Measurements from ENCODE around the gene APOE. TPM values are rescaled to one million over a fixed set of nuclear protein-coding genes. Genes with fewer than 3 reads are reported as not detected.

Gene APOE
- total RNA-seq, 1 experiment from 2014 or later = 9.4 TPM

DNA sequence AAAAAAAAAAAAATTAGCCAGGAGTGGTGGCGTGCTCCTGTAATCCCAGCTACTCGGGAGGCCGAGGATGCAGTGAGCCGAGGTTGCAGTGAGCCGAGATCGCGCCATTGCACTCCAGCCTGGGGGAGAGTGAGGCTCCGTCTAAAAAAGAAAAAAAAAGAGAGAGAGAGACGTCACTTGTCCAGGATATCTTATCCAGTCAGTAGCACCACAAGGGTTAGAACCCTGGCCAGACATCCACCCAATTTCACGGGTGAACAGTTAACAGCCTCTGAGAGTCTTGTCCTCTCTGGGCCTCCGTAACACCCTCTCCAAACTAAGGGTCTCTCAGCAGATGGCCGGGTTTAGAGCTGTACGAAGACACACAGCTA, 48.7 kb downstream of the APOE start:
- ChIA-PET POLR2A (ENCODE audit: low non-redundant PET) (no interaction called here), CTCF (no interaction called here)
- no TSS peak for BruUV-seq (replicated peaks)
- Histone ChIP-seq H3K4me1 (ENCODE audit: insufficient read depth, low read length, poor library complexity, severe bottlenecking) (peaks cover 15% of the 10 kb centered on the region), H3K9me3 (ENCODE audit: low read depth, low read length, poor library complexity, severe bottlenecking) (no peaks in the 10 kb centered on the region), H3K4me3 (ENCODE audit: low read depth, low read length, poor library complexity, severe bottlenecking) (peak overlapping the region; percentile 99), H3K27ac (ENCODE audit: low read depth, low read length, poor library complexity, severe bottlenecking) (peak overlapping the region; percentile 90), H3K36me3 (ENCODE audit: insufficient read depth, low read length, poor library complexity, severe bottlenecking) (no peaks in the 10 kb centered on the region), H3K27me3 (replicated peaks; ENCODE audit: insufficient read depth, low read depth, low read length, poor library complexity) (no peaks in the 10 kb centered on the region)
- intact Hi-C loops (cut with micrococcal nuclease; ENCODE audit: unreplicated experiment) = loop anchor here (5.0 to 10.0 kb wide), 3 partner anchors 172 to 269 kb away; no protein-coding TSS in a partner anchor
- TF ChIP-seq, protein P1, sequence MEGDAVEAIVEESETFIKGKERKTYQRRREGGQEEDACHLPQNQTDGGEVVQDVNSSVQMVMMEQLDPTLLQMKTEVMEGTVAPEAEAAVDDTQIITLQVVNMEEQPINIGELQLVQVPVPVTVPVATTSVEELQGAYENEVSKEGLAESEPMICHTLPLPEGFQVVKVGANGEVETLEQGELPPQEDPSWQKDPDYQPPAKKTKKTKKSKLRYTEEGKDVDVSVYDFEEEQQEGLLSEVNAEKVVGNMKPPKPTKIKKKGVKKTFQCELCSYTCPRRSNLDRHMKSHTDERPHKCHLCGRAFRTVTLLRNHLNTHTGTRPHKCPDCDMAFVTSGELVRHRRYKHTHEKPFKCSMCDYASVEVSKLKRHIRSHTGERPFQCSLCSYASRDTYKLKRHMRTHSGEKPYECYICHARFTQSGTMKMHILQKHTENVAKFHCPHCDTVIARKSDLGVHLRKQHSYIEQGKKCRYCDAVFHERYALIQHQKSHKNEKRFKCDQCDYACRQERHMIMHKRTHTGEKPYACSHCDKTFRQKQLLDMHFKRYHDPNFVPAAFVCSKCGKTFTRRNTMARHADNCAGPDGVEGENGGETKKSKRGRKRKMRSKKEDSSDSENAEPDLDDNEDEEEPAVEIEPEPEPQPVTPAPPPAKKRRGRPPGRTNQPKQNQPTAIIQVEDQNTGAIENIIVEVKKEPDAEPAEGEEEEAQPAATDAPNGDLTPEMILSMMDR (conservative IDR thresholded peaks at IDR 0.05; ENCODE audit: low read depth, low read length) = no peak
- no peak for TF ChIP-seq EZH2 (IDR thresholded peaks at IDR 0.05; ENCODE audit: borderline replicate concordance, low read depth, low read length, poor library complexity, severe bottlenecking)
- no peak for DNase-seq (ENCODE audit: low spot score)

DNA sequence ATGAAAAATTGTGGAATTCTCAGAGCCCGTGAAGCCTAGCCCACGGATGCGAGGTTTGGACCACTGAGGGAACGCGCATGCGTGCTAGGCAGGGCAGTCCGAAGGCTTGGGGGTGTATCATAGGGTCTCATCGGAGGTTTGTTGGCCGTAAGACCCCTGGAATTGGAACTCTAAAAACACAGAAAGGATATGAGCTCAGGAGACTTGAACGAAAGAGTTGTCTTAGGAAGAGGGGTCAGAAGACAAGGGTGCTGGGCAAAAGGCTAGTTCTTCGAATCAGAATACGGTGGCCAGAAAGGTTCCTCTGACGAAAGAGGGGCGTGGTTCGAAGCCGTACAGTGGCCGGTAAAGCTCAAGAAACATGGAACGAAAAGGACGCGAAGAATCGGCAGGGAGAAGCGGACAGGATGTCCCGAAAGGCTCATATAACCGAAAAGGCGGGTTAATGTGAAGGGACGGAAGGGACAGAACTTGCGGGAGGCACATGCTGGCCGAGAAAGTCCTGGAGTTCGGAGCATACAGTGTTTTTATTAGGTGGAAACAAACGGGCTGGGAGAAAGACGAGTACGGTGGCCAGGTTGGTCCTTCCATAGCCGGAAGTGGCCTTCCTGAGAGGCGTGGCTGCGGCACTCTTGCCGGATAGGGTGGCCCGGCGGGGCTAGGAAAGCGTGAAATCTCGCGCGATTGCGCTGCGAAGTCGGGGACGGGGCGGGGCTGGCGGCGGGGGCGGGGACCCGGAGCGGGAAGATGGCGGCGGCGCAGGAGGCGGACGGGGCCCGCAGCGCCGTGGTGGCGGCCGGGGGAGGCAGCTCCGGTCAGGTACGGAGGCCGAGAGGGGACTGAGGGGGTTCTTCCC, 49.3 kb downstream of the APOE start, which contains the start of gene CLPTM1:
TSS of gene CLPTM1 (plus strand) at position 732 of the 856 bp plus-strand sequence. CDS start at position 748, 16 bp downstream.
- intact Hi-C loops (cut with micrococcal nuclease; ENCODE audit: unreplicated experiment) = loop anchor here (5.0 to 10.0 kb wide), 3 partner anchors 173 to 270 kb away; no protein-coding TSS in a partner anchor
- DNase-seq (ENCODE audit: low spot score) = peak; percentile 98
- Histone ChIP-seq H3K4me1 (ENCODE audit: insufficient read depth, low read length, poor library complexity, severe bottlenecking) (peaks cover 15% of the 10 kb centered on the region), H3K27me3 (replicated peaks; ENCODE audit: insufficient read depth, low read depth, low read length, poor library complexity) (no peaks in the 10 kb centered on the region), H3K27ac (ENCODE audit: low read depth, low read length, poor library complexity, severe bottlenecking) (peak within 1 kb of the TSS; percentile 90), H3K9me3 (ENCODE audit: low read depth, low read length, poor library complexity, severe bottlenecking) (no peaks in the 10 kb centered on the region), H3K36me3 (ENCODE audit: insufficient read depth, low read length, poor library complexity, severe bottlenecking) (no peaks in the 10 kb centered on the region), H3K4me3 (ENCODE audit: low read depth, low read length, poor library complexity, severe bottlenecking) (peak within 1 kb of the TSS; percentile 99)
- TF ChIP-seq, protein P1 (conservative IDR thresholded peaks at IDR 0.05; ENCODE audit: low read depth, low read length) = no peak
- no peak for TF ChIP-seq EZH2 (IDR thresholded peaks at IDR 0.05; ENCODE audit: borderline replicate concordance, low read depth, low read length, poor library complexity, severe bottlenecking)
- POLR2A ChIA-PET (ENCODE audit: low non-redundant PET) = interaction anchor here (0.6 kb wide), 1 partner anchor 61 kb away, joined by 16 read pairs; no protein-coding TSS in a partner anchor
- CTCF ChIA-PET = no interaction called here
- BruUV-seq (replicated peaks) = TSS peak; percentile 94

DNA sequence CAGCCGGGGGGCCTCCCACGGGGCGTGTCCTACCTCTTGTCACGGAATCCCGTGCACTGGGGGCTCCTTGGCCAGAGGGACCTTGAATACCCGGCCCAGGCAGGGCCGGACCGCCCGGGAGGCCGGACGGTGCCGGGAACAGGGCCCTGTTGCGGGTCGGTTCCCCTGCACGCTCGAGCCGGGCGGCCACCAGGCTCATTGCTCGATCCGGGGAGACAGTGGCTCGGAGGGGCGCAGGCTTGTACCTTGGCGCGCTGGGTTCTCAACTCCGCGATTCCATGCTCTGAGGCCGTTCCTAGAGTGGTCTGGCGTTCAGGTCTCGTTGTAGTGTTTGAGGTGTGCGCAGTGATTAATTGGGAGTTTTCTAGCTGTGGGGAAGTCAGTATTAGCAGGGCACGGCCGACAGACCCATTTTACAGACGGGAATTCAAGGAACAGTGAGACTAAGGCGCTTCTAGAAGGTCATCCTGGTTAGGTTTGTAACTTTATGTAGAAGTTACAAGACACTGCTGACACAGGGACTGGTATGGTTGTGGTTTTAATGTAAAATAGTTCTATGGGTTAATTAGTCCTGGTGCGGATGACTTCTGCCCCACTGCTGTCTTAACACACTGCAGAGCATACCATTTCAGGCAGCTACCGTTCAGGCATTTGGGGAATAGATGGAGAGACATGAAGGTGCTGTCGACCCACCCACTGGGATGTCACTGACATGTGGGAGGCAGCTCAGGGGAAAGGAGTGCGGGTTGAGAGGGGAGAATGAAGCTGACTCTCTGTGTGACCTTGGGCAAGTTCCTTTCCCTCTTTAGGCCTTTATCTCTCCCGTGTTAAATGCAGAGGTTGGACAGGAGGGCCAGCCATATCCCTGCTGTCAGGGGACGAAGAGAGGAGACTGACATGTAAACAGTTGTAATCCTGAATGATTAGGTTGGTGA, 50.2 kb downstream of the APOE start:
- Histone ChIP-seq H3K4me1 (ENCODE audit: insufficient read depth, low read length, poor library complexity, severe bottlenecking) (peaks cover 15% of the 10 kb centered on the region), H3K27me3 (replicated peaks; ENCODE audit: insufficient read depth, low read depth, low read length, poor library complexity) (no peaks in the 10 kb centered on the region), H3K9me3 (ENCODE audit: low read depth, low read length, poor library complexity, severe bottlenecking) (no peaks in the 10 kb centered on the region), H3K27ac (ENCODE audit: low read depth, low read length, poor library complexity, severe bottlenecking) (peak overlapping the region; percentile 90), H3K36me3 (ENCODE audit: insufficient read depth, low read length, poor library complexity, severe bottlenecking) (no peaks in the 10 kb centered on the region), H3K4me3 (ENCODE audit: low read depth, low read length, poor library complexity, severe bottlenecking) (peak overlapping the region; percentile 99)
- intact Hi-C loops (cut with micrococcal nuclease; ENCODE audit: unreplicated experiment) = loop anchor here (10.0 kb wide), 1 partner anchor 271 kb away; no protein-coding TSS in a partner anchor
- POLR2A ChIA-PET (ENCODE audit: low non-redundant PET) = interaction anchor here (0.6 kb wide), 1 partner anchor 533 kb away, joined by 3 read pairs; no protein-coding TSS in a partner anchor
- BruUV-seq (replicated peaks) = TSS peak; percentile 38
- TF ChIP-seq EZH2 (IDR thresholded peaks at IDR 0.05; ENCODE audit: borderline replicate concordance, low read depth, low read length, poor library complexity, severe bottlenecking) = no peak
- TF ChIP-seq, protein P1 (conservative IDR thresholded peaks at IDR 0.05; ENCODE audit: low read depth, low read length) = no peak
- CTCF ChIA-PET = no interaction called here
- DNase-seq (ENCODE audit: low spot score) = no peak

Measured in A673 (cell line).